M059J (cell line): ENCODE results near the gene KRT32. TPM values are rescaled to one million over a fixed set of nuclear protein-coding genes. Genes with fewer than 3 reads are reported as not detected.
"Not testable (repeated sequence)": the region's sequence is repeated elsewhere in the genome, so short reads cannot be mapped to it uniquely, and the experiment has no call there.

Source experiments
- DNase-seq: peaks from one replicate; pipeline ENCODE4 v3.0.0-alpha.2; 2012; ENCODE audit warnings: low read depth
- total RNA-seq: library from RNA; depleted of rRNA; stranded (reverse); fragments of >200 nt; shearing (Covaris generic); gene quantifications from 2 replicates; pipeline ENCODE4 v1.2.3, GENCODE V29; 2014

KRT32 gene
- total RNA-seq, 1 experiment from 2014 or later: 0.05 TPM

GRCh38 chr17:41464682-41465081, 2.5 kb downstream of the KRT32 start:
- peak; percentile 98 for DNase-seq

- no peak for DNase-seq
Measured at GRCh38 chr17:41464173-41464572, 3.0 kb downstream of the KRT32 start.

GRCh38 chr17:41463746-41464145, 3.4 kb downstream of the KRT32 start:
- DNase-seq: no peak

GRCh38 chr17:41462705-41463104, 4.5 kb downstream of the KRT32 start:
- DNase-seq: no peak

- no peak for DNase-seq
Measured at GRCh38 chr17:41457676-41458075, 9.5 kb downstream of the KRT32 start.

DNA sequence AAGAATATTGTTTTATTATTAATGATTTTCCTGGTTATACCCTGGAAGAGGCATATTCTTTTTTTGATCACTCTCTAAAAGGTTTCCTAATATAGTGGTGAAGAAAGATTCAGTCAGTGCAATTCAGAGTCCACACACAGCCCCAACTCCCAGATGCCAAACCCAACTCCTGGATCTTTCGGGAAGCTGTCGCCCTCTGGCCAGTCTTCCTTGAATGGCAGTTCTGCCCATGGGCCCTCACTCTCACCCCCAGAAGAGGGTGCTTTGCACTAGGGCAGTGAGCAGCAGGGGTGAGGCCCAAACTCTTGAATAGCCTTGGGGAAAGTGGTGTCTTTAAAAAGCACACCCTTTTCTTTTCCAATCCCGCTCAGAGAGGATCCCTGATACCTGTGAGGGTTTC, 11.0 kb downstream of the KRT32 start:
- peak; percentile 36 for DNase-seq

DNA sequence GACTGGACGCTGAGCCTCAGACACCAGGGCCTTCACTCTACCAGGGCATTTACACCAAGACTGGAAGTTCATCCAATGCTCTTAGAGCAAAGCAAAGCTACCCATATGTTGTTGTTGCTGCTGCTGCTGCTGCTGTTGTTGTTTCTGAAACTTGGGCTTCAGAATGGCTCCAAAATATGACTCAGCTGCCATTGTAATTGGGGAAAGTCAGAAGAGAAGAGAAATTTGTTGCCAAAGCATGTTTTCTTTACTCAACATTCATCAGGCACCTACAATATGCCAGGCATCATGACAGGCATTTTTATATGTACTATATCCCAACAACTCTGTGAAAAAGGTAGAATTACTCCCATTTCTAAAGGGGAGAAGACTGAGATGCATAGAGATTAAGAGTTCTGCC, 11.9 kb downstream of the KRT32 start:
- DNase-seq: peak; percentile 52

- no peak for DNase-seq
Measured at GRCh38 chr17:41453066-41453465, 14.1 kb downstream of the KRT32 start.

DNA sequence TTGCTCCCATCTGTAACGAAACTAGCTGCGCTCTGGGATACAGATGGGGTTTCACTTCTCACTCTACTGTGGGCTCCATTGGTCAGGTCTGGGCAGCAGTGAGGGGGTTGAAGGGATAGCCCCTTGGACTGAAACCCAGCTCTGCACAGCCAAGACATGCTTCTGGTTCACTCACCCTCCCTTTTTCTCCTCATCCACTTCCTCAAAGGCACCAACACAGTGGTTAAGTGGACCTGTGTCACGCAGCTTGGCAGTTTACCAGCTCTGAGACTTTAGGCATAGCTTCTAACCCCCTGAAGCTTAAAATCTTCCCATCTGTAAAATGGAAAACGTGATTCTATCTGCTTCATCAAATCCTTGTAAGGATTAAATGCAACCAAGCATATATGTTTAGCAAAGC, 14.9 kb downstream of the KRT32 start:
- DNase-seq: peak; percentile 25

GRCh38 chr17:41451154-41451728, 15.9 kb downstream of the KRT32 start:
- DNase-seq: peak; percentile 85

GRCh38 chr17:41449008-41449407, 18.2 kb downstream of the KRT32 start:
- DNase-seq: no peak

DNA sequence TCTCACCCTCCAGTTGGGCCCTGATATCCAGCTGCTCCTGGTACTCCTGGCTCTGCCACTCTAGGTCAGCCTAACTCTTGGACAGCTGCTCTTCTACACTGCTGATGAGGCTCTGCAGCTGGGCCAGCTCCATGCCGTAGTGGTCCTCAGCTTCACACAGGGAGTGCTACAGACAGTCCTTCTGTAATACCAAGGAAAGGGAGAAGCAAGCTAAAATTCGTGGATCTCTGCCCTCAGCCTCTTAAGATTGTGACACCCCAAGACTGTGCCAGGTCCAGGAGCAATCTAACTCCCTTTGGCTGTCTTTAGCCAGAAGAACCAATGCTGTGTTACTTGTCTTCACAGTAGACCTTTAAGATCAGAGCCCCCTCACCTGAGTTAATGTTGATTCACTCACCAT, 18.7 kb downstream of the KRT32 start:
- no peak for DNase-seq

DNA sequence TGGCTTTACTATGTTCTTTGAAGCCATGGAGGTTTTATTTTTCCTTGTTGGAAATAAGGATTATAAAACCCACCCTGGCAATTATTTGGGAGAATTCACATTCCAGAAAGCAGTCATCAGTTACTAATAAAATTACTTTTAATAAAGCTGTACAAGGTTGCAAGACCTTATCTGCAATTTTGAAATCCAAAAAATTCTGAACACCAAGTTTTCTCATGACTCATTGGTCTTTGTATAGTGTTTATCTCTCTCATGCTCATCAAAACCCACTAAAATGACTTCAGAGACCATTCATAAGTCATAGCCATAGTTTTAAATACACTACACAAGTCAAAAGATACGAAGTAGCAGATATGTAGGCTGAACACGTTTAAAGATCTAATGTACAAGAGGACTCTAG, 20.4 kb downstream of the KRT32 start:
- peak; percentile 55 for DNase-seq

DNA sequence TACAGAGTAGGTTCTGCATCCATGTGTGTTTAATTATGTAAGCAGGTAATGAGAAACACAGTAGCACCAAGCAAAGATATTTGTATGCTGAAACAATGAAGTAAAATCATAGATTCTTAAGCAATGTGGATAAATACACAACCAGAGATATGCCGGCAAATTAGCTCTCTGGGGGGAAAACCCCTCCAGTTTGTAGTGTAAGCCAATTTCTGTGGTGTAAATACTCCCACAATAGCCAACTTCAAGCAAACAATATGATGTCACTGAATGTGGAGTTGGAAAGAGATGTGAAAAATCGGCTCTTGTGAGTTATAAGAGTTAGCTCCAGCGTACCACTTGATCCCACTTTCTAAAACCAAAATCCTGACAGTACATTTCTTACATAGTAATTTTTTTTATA, 22.5 kb downstream of the KRT32 start:
- DNase-seq: no peak

GRCh38 chr17:41444186-41444585, 23.0 kb downstream of the KRT32 start:
- no peak for DNase-seq

DNA sequence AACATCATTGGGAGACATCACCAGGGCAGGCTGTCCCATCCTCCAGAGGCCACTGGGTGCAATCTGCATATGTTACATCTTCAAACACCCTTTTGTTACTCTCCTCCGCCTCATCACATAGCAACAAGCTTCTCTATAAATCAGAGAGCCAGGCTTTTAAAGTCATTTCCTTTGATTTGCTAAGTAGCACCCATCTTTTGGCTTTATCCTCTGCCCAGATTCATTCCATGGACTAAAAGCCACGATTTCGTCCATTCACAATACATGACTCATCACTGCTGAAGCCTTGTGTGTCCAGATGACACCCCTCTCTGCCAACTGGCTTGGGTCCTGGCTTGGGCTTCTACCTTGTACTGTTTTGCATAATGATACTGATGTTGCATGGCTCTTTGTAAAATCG, 24.4 kb downstream of the KRT32 start:
- peak; percentile 77 for DNase-seq

GRCh38 chr17:41440531-41441033, 26.6 kb downstream of the KRT32 start, which contains the start of gene KRT38:
Gene KRT38 (minus strand): TSS chr17:41440983. CDS start chr17:41440921, 62 bp downstream.
- no peak for DNase-seq

- DNase-seq: no peak
Measured at GRCh38 chr17:41439375-41439774, 27.8 kb downstream of the KRT32 start.

DNA sequence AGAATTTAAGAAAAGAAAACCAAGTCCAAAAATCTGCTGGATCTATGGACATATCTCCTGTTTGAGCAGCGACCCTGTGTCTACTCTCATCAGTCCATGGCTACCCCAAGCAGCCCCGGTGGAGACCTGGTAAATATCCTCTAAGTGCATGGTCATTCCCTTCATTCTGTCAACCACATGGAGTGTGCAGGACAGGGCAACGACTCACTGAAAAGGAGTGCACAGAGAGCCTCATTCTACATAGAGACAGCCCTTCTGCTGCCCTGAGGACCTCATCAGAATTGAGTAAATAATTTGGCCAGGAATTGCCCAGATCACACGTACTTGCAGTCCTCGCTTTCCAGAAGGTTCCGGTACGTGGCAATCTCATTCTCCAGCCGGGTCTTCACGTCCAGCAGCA, 29.4 kb downstream of the KRT32 start:
- DNase-seq: peak; percentile 16

- no peak for DNase-seq
Measured at GRCh38 chr17:41437254-41437653, 29.9 kb downstream of the KRT32 start.

DNA sequence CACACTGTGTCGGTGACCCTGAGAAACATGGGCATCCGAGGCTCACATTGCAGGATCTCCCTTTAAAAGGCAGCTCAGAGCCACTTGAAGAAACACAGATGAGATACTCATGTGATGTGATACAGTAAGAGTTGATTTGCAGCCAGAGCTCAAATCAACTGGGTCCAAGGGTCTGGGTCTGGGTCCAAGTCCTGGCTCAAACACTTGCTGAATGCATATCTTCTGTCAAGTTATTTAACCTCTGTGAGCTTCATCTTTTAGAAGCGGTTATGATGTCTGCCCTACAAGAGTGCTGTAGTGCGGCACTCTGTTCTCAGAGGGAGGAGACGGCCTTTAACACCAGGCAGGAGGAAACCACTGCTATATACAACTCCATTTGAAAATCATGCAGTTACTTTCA, 32.8 kb downstream of the KRT32 start:
- no peak for DNase-seq

DNA sequence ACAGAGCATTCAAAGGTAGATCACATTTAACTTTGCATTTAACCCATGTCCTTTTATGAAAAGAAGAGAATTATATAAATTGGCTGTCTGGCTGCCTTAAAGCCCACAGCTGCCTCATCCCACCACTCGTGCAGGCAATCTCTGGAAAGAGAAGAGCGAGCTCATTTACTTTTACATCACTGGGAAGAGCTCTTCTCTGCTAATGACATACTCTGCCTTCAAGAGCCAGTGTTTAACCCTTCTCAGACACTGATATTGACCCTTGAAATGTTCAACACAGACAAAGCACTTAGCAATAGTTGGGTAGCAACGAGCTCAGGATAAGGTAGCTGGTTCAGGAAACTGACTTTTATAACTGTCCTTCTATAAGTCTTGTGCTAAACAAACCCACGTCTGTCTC, 33.2 kb downstream of the KRT32 start:
- no peak for DNase-seq

- no peak for DNase-seq
Measured at GRCh38 chr17:41433586-41433985, 33.6 kb downstream of the KRT32 start.

DNA sequence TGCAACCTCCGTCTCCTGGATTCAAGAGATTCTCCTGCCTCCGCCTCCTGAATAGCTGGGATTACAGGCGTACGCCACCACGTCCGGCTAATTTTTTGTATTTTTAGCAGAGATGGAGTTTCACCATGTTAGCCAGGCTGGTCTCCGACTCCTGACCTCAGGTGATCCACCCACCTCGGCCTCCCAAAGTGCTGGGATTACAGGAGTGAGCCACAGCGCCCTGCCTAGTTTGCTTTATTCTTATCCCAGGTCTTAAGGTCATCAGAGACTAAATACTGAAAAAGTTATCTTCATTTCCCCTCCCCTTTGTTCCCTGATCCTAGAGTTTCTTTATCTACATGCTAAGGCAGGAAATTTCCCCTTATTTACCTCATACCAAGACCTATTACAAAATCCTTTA, 36.8 kb downstream of the KRT32 start:
- not testable (repeated sequence) for DNase-seq
